ENCODE measurements around the gene PCDH9.

- TF ChIP-seq TAF1 (IDR thresholded peaks at IDR 0.05; ENCODE audit: borderline replicate concordance, low read depth, low read length) (no peak), EP300 (IDR thresholded peaks at IDR 0.05; ENCODE audit: borderline replicate concordance in 1 of 2, low read depth in 1 of 2, low read length in 1 of 2) (no peak), FOXJ3 (CRISPR knock-in tag; IDR thresholded peaks at IDR 0.05) (no peak), SMC3 (IDR thresholded peaks at IDR 0.05; ENCODE audit: low read depth, low read length) (no peak), GABPA (IDR thresholded peaks at IDR 0.05; ENCODE audit: low read depth) (no peak), CTCF (IDR thresholded peaks at IDR 0.05) (no peak), POLR2AphosphoS5 (IDR thresholded peaks at IDR 0.05; ENCODE audit: low read depth, low read length) (no peak)
Measured at GRCh38 chr13:66977161-66977560, 253.0 kb downstream of the PCDH9 start.

Data from SK-N-SH (cell line).